GM19324 (cell line): Measurements from ENCODE around the gene TTC34.

Experiments used
- ATAC-seq: cut with Tn5 transposase; IDR thresholded peaks from one replicate; pipeline ENCODE4 v1.9.1; 2021; ENCODE audit warnings: mild to moderate bottlenecking, moderate library complexity; ENCODE audit not compliant: unreplicated experiment, low FRiP score

Gene TTC34

DNA sequence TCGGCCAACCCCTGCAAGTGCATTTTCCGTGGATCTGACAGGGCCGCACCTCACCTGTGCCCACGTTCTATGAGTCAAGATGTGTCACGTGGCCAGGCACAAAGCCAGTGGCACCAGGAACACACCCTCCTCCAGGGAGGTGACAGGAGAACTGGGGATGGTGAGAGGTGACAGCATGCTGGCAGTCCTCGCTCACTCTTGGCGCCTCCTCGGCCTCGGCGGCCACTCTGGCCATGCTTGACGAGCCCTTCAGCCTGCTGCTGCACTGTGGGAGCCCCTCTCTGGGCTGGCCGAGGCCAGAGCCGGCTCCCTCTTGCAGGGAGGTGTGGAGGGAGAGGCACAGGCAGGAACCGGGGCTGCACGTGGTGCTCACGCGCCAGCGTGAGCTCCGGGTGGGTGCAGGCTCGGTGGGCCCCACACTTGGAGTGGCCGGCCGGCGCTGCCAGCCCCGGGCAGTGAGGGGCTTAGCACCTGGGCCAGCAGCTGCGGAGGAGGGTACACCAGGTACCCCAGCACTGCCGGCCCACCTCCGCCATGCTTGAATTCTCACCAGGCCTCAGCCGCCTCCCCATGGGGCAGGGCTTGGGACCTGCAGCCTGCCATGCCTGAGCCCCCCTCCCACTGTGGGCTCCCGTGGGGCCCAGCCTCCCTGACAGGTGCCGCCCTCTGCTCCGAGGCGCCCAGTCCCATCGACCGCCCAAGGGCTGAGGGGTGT lies 11.6 kb upstream of the TTC34 start:
- ATAC-seq = no peak

DNA sequence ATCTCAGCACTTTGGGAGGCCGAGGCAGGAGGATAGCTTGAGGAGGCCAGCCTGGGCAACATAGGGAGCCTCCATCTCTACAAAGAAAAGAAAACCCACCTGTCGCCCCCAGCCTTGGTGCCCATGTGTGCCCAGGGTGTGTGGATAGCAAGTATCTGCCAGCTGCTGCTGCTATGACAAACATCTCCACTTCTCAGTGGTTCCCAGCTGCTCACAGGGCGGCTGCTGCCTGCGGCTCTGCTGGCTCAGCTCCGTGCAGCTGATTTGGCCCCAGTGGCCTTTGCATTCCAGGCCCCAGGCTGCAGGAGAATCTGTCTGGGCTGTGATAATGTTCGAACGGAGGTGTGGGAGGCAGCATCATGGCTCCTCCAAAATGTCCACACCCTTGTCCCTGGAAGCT lies 10.6 kb upstream of the TTC34 start:
- no peak for ATAC-seq

DNA sequence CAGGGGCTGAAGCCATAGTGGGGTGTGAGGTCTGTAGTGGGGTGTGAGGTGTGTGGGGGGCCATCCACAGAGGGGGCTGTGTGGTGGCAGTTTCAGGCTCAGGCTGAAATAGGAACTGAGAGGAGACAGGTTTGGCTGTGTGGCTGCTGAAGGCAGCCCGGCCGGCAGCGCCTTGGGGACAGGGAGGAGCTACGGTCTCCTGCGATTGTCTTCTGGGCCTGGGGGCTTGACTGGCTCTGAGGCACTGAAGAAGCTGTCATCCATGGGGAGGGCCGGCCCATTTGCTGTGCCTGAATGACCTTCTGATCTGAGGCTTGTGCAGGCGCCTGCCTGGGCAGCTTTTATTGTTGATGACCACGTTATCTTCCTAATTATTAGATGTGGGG lies 10.0 kb upstream of the TTC34 start:
- ATAC-seq = no peak

DNA sequence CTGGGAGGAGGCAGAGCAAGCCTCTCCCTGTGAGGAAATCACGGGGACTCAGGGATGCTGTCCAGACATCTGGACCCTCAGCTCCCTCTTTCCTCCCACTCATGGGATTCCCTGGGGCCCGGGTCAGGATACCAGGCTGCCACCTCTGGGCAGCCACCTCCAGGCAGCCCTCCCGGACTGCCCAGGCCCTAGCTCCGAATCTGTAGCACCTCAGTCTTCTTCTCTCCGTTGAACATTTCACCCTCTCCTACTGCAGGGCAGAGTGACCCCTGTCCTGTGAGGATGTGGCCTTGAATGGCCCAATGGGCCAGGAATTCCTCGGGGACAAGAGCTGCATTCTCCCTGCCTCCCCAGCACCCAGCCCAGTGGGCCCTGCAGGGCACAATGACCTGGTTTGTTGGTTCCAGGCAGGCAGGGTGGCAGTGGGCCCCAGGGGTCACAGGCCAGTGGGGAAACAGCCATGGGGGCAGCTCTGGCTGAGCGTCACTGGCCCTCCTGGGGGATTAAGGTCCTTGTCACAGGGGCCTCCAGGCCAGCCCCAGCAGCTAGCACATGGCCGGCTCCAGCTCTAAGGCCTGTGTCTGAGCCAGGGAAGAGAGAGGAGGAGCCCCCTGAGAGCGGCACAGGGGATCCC lies 9.5 kb upstream of the TTC34 start:
- no peak for ATAC-seq

DNA sequence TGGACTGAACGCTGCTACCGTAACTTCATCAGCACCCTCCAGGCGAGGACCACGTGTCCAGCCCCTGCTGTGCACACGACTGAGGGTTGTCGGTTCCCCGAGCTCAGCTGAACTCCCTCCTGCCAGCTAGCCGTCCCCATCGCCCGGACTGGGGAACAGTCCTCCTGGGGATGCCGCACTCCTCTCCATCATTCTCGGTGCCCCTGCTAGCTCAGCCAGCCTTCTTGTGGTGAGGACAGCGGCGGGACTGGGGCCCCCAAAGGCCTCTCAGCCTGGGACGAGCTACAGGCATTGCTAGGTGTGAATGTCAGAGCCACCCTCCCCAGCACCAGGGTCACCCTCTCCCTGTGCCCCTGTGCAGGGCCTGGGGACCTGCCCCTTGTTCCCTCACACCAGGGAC lies 8.8 kb upstream of the TTC34 start:
- no peak for ATAC-seq

DNA sequence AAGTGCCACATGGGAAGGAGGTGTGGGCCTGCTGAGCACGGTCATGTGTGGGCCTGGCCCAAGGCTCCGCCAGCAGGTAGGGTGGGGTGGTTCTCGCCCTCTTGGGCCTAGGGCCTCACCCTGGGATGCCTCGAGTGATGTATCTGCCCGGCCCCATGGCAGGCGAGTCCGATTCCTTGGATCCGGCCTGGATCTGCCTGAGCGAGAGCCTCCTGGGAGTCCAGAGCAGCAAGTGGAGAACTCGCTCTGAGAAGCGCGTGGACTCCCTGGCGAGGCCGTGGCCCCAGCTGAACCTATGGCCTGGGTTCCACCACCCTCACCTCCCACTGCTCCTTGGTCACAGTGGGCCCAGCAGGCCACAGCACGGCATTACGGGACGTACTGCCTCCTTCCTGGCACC lies 8.2 kb upstream of the TTC34 start:
- ATAC-seq = no peak

DNA sequence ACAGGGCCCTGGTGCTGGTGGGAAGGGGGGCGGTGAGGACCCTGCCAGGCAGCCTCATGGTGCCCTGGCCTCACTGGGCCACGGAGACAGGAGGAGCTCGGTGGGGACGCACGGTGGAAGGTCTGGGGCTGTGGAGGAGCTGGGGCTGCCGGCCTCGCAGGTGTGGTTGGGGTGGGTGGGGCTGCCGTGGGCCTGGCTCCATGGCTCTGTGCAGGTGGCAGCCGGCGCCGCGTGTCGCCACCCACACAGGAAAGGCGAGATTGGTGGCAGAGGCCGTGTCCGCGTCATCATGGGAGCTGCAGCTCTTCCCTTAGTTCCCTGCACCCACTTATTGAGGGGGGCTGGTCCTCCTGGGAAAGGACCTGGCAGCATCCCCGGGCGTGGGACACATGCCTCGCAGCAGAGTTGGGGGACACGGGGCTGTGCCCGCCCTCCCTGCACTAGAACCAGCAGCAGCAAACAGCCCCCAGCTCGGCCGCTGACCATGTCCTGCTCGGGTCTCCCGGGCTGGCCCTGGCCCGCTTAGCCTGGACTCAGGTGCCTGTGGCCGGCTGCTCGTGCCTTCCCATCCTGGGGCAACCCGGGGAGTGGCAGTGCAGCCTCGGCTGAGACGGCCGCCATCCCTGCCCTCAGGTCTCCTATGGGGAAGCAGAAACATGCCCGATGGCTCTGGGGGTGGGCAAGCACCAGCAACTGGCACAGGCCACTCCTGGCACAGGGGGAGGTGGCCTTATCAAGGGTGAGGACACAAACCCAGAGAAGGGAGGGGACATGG lies 7.5 kb upstream of the TTC34 start:
- no peak for ATAC-seq

DNA sequence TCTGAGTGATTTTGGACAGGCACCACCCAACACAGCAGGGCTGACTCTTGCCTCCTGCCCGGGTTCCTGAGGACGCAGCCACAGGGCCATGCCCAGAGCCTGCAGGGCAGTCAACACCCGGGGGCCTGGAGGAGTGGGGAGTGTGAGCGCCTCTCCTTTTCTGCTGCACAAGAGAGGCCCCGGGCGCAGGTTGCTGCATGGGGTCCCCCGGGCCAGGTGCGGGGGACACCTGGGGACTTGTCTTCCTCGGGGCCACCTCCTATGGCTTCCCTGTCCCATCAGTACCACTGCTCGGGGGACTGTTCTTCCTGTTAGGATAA lies 6.9 kb upstream of the TTC34 start:
- ATAC-seq = no peak

DNA sequence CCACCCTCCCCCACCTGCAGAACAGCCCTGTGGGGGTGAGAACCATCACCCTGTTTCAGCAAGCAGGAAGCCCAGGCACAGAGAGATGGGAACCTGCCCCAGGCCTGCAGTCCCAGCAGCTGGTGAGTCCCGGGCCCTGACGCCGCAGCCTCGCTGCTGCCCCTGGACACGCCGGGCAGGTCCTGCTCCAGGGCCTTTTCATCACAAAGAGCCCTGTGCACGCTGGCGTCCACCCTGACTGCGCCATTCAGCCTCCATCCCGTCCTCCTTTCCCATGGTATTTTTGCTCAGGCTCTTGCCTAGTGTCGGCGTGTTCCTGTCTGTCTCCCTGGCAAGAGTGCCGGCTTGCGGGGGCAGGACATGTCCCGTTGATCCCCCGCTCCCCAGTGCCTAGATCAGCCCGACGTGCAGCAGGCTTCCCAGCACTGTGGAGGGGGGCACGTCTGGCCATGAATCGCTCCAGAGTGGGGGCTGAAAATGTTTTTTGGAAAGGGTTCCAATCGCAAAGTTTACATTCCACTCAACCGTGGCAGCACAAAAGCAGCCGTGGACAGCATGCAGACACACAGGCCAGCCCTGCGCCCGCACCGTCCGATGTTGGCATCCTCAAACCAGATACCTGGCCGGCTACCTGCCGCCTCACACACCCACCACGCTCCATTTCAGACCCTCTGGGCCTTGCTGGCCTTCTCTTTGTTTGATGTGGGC lies 6.3 kb upstream of the TTC34 start:
- no peak for ATAC-seq

DNA sequence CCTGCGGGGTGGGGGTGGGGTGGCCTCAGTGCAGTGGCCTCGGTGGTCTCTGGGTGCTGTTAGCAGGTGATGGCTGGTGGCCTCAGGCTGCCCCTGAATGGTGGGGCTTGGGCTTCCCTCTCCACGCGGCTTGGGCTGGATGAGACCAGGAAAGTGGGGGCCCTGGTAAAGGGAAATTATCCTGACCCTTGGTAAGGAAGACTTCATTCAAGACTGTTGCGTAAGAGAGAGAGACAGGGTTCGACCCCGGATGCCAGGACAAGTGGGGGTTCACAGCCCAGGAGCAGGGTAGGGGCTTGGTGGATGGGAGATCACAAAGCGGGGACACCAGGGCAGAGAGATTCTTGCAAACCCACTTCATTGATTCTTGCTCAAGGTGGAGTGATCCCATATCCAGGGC lies 5.5 kb upstream of the TTC34 start:
- no peak for ATAC-seq

DNA sequence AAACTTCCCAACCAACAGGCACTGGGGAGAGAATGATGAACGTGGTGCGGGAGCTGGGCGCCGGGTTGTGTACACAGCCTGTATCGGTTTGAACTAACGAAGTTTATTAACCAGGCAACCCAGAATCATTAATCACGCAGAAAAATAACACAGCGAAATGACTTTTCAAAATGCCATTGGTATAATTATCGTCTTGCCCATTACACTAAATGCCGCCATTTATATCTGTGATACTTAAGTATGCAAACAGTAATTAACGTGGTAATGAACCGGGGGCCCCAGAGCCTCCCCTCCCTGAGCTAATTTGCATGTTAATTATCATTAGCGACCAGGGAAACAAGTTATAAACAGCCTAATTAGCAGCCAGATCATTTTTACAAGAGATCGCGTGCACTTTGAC lies 5.1 kb upstream of the TTC34 start:
- no peak for ATAC-seq

DNA sequence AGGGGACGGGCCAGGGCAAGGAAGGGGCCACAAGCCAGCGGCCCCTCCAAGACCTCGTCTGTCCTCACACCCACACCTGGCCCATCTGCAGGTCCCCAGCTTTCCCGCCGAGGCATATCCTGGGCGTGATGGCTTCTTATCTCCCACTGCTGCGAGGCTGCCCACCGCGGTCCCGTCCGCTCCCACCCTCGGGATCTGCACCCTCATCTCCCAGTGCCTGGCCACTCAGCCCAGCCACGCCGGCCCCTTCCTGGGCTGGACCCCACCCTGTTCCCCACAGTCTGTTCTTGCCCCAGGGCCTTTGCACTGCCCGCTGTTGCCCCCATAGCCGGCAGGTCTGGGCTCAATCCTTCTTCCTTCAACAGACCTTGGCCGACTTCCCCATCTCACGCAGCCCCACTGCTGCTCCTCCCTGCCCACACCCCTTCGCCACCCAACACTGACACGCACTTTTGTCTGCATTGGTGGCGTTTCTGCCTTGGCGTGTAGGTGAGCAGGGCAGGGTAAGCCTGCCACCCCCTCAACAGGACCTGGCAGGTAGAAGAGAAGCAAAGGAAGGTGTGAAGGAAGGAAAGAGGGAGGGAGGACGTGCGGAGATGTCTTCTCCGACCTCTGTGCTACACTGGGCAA lies 4.4 kb upstream of the TTC34 start:
- ATAC-seq = no peak

DNA sequence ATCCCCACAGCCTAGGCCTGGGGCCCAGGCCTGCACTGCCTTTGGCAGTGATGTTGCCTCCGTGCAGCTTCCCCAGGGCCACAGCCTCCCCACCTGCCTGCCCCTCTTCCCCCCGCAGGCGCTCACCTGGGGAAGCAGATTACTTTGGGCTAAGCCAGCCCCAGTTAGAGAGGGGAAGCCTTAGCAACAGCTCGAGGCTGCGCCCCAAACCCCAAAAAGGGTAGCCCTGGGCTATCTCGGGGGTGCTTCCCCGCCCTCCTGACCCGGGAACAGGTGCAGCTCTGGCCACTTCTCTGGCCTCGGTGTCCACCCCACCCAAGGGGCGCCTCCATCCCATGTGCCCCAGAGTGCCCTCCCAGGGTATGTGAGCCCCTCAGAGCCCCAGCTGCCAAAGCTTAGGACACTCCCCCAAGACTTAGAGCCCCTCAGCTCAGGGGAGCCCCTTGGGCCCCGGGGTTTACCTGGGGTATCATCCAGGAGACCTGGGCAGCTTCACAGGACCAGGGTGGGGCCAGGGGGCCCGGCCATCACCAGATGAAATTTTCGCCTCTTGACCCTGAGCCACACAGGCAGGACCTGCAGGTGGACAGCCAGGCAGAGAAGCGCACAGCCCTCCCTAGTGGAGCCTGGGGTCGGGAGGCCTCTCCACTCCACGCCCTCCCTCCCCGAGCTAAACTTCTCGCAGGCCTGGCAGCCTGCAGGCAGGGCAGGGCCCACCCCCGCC lies 3.3 kb upstream of the TTC34 start:
- ATAC-seq = no peak

DNA sequence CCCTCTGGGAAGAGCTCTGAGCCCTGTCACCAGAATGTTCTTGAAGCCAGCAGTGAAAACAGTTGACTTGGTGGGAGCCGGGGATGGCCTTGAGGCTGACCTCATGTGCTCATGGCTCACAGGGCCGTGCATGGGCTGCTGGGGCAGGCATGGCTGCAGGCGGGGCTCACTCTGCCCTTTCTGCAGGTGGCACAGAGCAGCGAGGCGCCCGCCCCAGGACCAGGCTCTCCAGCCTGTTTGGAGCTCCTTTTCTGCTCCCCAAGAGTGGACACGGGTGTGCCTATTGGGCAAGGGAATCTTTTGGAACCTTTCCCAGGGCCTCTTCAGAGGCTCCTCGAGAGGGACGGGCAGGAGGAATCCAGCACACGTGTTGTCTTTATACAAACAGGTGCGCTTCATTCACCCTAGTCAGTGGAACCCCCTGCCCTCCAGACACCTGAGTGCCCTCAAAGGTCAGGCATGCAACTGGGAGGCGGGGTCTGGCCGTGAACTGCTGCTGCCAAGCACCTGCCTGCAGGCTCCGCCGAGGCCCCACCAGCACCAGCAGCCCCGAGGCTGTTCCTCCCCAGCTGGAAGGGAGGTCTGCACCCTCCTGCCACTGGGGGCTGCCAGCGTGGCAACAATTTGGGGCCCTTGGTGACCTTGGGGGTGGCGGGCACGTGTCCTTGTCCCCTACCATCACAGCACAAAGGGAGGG lies 2.6 kb upstream of the TTC34 start:
- no peak for ATAC-seq

DNA sequence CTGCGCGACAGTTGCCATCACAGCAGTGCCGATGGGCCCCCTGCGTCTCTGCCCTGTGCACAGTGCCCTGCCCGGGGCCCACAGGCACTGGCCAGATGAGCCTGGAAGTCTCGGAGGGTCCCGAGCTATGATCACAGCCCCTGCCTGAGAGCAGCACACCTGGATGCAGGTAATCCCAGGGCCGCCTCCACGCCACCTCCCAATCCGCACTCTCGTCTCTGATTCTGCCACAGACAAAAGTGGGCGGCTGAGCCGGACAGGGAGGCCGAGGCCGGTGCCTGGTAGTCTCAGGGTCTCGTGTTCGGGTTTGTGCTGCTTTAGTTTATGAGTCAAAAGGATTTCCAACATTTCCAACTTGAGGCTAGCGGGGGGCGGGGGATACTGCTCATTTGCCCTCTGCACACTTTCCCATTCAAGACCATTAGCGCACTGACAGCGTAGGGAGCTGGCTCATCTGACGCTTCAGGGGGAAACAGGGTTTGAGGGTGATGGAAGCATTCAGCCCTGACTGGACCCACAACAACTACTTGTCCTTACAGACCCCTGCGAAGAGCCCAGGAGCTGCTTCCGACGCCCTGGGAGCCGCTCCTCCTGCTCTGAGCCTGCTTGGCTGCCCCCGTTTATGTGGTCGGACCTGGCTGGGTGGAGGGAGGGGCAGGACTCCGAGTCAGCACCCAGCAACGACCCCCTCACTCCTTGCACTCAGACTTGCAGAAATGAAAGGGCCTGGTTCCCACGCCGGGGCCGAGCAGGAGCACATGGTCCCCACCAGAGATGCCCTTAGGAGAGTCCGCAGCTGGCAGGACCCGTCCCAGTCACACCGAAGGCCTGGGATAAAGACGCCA lies 1.8 kb upstream of the TTC34 start:
- ATAC-seq = no peak

DNA sequence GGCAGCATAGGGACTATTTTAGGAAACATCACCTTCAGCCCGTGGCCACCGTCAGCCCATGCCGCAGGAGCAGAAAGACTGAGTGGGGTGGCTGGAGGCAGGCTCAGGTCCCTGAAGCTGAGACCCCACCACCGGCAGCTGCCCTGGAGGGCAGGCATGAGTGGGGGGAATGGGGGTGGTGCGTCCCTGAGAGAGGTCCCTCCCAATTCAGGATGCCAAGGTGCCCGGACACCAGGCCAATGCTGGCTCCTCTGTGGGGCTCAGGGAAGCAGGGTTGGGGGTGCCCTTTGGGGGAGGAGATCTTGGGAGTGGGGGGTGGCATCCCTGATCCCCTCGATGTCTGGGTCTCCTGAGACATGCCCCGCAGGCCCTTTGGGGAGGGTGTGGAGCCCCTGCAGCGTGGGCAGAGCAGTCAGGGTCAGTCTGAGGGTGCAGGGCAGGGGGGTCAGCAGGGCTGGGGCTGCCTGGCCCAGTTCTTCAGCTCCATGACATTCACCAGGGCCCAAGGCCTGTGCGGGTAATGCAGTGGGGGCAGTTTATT lies 998 bp upstream of the TTC34 start:
- ATAC-seq = no peak

DNA sequence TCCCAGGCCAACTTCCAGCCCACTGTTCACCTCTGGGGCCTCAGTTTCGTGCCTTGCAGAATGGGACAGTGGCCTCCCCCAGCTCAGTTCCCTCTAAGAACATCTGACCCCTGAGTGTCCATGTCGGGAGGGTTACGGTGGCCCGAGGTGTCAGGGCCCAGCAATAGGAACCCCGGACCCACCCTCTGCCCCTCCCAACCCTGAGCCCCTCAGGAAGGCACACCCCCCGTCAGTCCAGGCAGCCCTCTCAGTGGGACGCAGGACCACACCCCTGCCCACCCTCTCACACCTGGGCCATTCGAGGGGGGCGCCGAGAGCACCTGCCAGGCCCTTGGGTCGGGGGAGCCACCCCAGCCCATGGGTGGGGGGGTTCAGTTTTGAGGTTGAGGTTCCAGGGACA lies 447 bp downstream of the TTC34 start:
- no peak for ATAC-seq

DNA sequence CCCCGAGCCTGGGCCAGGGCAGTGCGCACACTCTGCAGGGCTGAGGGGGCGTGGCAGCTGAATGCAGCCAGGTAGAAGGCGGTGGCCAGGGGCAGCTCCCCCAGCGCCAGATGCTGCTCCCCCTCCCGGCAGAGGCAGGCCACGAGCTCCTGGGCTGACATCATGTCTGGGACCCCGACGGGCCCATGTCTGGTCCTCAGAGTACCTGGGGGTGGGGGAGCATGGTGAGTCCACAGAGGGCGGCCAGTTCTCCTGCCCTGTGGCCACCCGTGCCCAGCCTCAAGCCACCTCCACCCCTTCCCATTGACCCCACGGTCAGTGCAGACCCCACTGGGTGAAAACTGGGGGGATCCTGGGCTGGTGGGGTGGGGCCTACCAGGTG lies 838 bp downstream of the TTC34 start:
- no peak for ATAC-seq
